GM19043 (cell line): ENCODE measurements around the gene ZCCHC3.
A peak's percentile ranks its signal among the peaks of the same experiment; 100 is the strongest.

Source experiments
- ATAC-seq: cut with Tn5 transposase; IDR thresholded peaks from one replicate; pipeline ENCODE4 v1.9.1; 2021; ENCODE audit warnings: low read depth; ENCODE audit not compliant: unreplicated experiment

ZCCHC3 gene

GRCh38 chr20:311609-312008 lies 14.2 kb downstream of the ZCCHC3 start:
- ATAC-seq: no peak

GRCh38 chr20:312067-312466 lies 14.7 kb downstream of the ZCCHC3 start:
- no peak for ATAC-seq

- ATAC-seq: no peak
These were observed 15.5 kb downstream of the ZCCHC3 start for GRCh38 chr20:312866-313265.

GRCh38 chr20:313402-313801 lies 16.0 kb downstream of the ZCCHC3 start:
- no peak for ATAC-seq

GRCh38 chr20:313948-314347 lies 16.6 kb downstream of the ZCCHC3 start:
- no peak for ATAC-seq

- no peak for ATAC-seq
These were observed 19.1 kb downstream of the ZCCHC3 start for GRCh38 chr20:316316-317068.

- ATAC-seq: peak; percentile 48
These were observed 27.0 kb downstream of the ZCCHC3 start for GRCh38 chr20:324177-325044.

GRCh38 chr20:325045-325888 lies 27.9 kb downstream of the ZCCHC3 start, which contains the start of gene SOX12:
Gene SOX12 (plus strand): TSS chr20:325552. CDS start chr20:325925, 373 bp downstream.
- ATAC-seq: peak; percentile 65

GRCh38 chr20:325889-326644 lies 28.7 kb downstream of the ZCCHC3 start:
- no peak for ATAC-seq

GRCh38 chr20:326645-327185 lies 29.3 kb downstream of the ZCCHC3 start:
- ATAC-seq: no peak

- no peak for ATAC-seq
These were observed 30.0 kb downstream of the ZCCHC3 start for GRCh38 chr20:327186-328026.

- no peak for ATAC-seq
These were observed 30.9 kb downstream of the ZCCHC3 start for GRCh38 chr20:328027-328974.

- no peak for ATAC-seq
These were observed 31.8 kb downstream of the ZCCHC3 start for GRCh38 chr20:328975-329695.

GRCh38 chr20:329851-330232 lies 32.5 kb downstream of the ZCCHC3 start:
- no peak for ATAC-seq

- no peak for ATAC-seq
These were observed 33.1 kb downstream of the ZCCHC3 start for GRCh38 chr20:330233-331149.

- ATAC-seq: no peak
These were observed 37.2 kb downstream of the ZCCHC3 start for GRCh38 chr20:334578-334977.
